Measurements from ENCODE around the gene ADRB2.

Gene ADRB2

DNA sequence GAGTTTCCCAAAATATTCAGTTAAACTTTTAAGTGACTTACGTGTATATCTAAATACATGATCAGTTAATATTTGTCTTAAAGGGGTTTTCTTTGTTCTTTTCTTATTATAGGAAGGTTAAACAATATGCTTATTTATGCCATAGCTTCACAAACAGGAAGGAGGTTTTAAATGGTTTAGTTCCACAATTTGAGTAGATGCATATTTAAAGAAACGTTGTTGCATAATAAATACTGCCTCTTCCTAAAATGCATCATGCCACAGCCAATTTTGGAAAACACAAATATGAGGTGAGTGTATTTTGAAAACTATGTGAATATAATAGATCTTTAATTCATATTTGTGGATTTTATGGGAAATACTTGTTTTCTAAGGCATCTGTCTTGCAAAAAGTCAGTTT, 2.5 kb upstream of the ADRB2 start:
- TF ChIP-seq, protein P1, sequence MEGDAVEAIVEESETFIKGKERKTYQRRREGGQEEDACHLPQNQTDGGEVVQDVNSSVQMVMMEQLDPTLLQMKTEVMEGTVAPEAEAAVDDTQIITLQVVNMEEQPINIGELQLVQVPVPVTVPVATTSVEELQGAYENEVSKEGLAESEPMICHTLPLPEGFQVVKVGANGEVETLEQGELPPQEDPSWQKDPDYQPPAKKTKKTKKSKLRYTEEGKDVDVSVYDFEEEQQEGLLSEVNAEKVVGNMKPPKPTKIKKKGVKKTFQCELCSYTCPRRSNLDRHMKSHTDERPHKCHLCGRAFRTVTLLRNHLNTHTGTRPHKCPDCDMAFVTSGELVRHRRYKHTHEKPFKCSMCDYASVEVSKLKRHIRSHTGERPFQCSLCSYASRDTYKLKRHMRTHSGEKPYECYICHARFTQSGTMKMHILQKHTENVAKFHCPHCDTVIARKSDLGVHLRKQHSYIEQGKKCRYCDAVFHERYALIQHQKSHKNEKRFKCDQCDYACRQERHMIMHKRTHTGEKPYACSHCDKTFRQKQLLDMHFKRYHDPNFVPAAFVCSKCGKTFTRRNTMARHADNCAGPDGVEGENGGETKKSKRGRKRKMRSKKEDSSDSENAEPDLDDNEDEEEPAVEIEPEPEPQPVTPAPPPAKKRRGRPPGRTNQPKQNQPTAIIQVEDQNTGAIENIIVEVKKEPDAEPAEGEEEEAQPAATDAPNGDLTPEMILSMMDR (IDR thresholded peaks at IDR 0.05; ENCODE audit: insufficient read depth, low read depth, low read length, missing control alignments): no peak
- DNase-seq (ENCODE audit: low read depth): no peak
- no peak overlapping the region for H3K4me3 ChIP-seq (ENCODE audit: low read length)

DNA sequence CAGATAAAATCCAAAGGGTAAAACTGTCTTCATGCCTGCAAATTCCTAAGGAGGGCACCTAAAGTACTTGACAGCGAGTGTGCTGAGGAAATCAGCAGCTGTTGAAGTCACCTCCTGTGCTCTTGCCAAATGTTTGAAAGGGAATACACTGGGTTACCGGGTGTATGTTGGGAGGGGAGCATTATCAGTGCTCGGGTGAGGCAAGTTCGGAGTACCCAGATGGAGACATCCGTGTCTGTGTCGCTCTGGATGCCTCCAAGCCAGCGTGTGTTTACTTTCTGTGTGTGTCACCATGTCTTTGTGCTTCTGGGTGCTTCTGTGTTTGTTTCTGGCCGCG, 727 bp upstream of the ADRB2 start:
- H3K4me3 ChIP-seq (ENCODE audit: low read length): peak overlapping the region; percentile 99
- peak; percentile 81 for DNase-seq (ENCODE audit: low read depth)
- TF ChIP-seq, protein P1 (IDR thresholded peaks at IDR 0.05; ENCODE audit: insufficient read depth, low read depth, low read length, missing control alignments): no peak

DNA sequence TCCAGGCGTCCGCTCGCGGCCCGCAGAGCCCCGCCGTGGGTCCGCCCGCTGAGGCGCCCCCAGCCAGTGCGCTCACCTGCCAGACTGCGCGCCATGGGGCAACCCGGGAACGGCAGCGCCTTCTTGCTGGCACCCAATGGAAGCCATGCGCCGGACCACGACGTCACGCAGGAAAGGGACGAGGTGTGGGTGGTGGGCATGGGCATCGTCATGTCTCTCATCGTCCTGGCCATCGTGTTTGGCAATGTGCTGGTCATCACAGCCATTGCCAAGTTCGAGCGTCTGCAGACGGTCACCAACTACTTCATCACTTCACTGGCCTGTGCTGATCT, 294 bp downstream of the ADRB2 start:
- DNase-seq (ENCODE audit: low read depth): no peak
- H3K4me3 ChIP-seq (ENCODE audit: low read length): peak overlapping the region; percentile 99
- TF ChIP-seq, protein P1 (IDR thresholded peaks at IDR 0.05; ENCODE audit: insufficient read depth, low read depth, low read length, missing control alignments): no peak

DNA sequence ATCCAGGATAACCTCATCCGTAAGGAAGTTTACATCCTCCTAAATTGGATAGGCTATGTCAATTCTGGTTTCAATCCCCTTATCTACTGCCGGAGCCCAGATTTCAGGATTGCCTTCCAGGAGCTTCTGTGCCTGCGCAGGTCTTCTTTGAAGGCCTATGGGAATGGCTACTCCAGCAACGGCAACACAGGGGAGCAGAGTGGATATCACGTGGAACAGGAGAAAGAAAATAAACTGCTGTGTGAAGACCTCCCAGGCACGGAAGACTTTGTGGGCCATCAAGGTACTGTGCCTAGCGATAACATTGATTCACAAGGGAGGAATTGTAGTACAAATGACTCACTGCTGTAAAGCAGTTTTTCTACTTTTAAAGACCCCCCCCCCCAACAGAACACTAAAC, 1.3 kb downstream of the ADRB2 start:
- TF ChIP-seq, protein P1 (IDR thresholded peaks at IDR 0.05; ENCODE audit: insufficient read depth, low read depth, low read length, missing control alignments): no peak
- H3K4me3 ChIP-seq (ENCODE audit: low read length): peak overlapping the region; percentile 99
- DNase-seq (ENCODE audit: low read depth): peak; percentile 29

DNA sequence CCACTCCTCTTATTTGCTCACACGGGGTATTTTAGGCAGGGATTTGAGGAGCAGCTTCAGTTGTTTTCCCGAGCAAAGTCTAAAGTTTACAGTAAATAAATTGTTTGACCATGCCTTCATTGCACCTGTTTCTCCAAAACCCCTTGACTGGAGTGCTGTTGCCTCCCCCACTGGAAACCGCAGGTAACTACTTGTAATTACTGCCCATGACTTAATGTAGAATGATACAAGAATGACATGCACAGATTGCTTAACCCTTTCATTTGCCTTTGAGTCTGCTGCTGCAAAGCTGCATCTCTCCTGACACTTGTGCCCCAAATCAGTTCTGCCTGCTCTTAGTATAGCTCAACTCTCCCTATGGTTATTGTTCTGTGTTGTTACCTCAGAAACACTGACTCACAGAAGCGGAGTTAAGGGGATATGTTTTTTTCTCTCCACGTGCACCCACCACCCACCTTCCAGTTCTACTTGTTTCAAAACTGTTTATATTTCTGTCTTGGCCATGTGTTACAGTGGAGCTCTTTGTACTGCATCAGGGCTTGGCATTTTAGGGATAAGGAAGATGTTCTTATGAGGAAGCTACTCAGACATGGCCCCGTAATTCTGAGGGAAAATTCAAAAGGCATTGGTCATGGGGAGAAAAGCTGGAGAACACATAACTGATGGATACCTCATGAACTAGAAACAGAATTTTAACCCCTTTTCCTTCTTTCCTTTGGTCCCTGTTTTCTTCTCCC, 2.3 kb downstream of the ADRB2 start:
- TF ChIP-seq, protein P1 (IDR thresholded peaks at IDR 0.05; ENCODE audit: insufficient read depth, low read depth, low read length, missing control alignments): peak; percentile 40
- DNase-seq (ENCODE audit: low read depth): peak; percentile 58
- H3K4me3 ChIP-seq (ENCODE audit: low read length): peak overlapping the region; percentile 99

DNA sequence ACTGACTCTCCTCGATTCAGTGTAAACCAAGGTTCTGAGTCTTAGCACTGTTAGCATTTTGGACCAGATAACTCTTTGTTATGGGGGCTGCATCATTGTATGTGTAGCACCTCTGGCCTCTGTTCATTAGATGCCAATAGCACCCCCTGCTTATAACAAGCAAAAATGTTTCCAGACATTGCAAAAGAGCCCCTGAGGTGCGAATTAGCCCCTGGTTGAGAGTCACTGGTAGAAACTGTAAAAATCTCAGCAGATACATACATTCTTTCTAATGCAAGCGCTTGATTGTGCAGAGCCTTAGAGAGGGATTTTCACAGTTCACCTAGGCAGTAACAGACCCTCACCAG, 2.8 kb downstream of the ADRB2 start:
- TF ChIP-seq, protein P1 (IDR thresholded peaks at IDR 0.05; ENCODE audit: insufficient read depth, low read depth, low read length, missing control alignments): no peak
- DNase-seq (ENCODE audit: low read depth): no peak
- peak overlapping the region; percentile 99 for H3K4me3 ChIP-seq (ENCODE audit: low read length)

DNA sequence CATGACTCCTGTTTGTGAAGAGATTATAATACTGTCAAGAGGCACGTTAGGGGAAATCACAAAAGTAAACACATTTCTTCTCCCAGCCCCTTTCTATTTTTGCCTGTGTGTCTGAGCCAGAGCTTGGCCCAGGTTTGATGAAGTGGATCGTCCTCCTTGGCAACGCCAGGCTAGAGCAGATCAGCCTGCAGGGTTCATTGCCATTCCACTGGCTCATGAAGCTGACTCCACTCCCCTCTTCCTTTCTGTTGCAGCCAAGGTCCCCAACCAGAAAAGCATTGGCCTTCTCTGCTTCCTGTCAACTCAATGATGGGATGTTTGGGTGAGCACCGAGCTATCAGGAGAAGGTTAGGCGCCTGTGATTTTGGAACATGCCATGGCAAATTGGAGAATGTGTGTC, 3.3 kb downstream of the ADRB2 start:
- H3K4me3 ChIP-seq (ENCODE audit: low read length): peak overlapping the region; percentile 99
- peak; percentile 36 for DNase-seq (ENCODE audit: low read depth)
- TF ChIP-seq, protein P1 (IDR thresholded peaks at IDR 0.05; ENCODE audit: insufficient read depth, low read depth, low read length, missing control alignments): no peak
